SU-DHL-6 (cell line): Measurements from ENCODE around the gene CCDC170.

Experiments used
- H2AFZ ChIP-seq: fragments of 200-600 bp; sonication (generic); 2 replicates; pipeline ENCODE4 v1.6.1; 2014; ENCODE audit warnings: low read depth, mild to moderate bottlenecking, moderate library complexity, mixed read lengths, antibody characterized with exemption, low read length; ENCODE audit not compliant: severe bottlenecking
- H3F3A ChIP-seq: fragments of 200-600 bp; shearing (Covaris generic); 2 replicates; pipeline ENCODE4 v1.6.0; 2016; ENCODE audit warnings: antibody characterized with exemption, mild to moderate bottlenecking; ENCODE audit not compliant: insufficient read depth
- H3K27ac ChIP-seq: fragments of 200-600 bp; sonication (generic); 2 replicates; pipeline ENCODE4 v1.5.1; 2016; ENCODE audit warnings: low read depth, mild to moderate bottlenecking, low read length, moderate library complexity, mixed read lengths
- H3K27me3 ChIP-seq: fragments of 200-600 bp; sonication (generic), shearing (Covaris generic); 2 replicates; pipeline ENCODE4 v1.6.0; 2014; ENCODE audit warnings: mild to moderate bottlenecking, low read length
- H3K36me3 ChIP-seq: fragments of 200-600 bp; sonication (generic); 2 replicates; pipeline ENCODE4 v1.6.1; 2014; ENCODE audit warnings: mild to moderate bottlenecking, low read length, mixed read lengths
- H3K4me2 ChIP-seq: fragments of 300-600, 200-600 bp; shearing (Covaris generic), sonication (generic); 2 replicates; pipeline ENCODE4 v1.6.0; 2014; ENCODE audit warnings: low read length, low read depth, mild to moderate bottlenecking; ENCODE audit not compliant: poor library complexity, severe bottlenecking
- H3K4me3 ChIP-seq: fragments of 200-600 bp; sonication (generic); 2 replicates; pipeline ENCODE4 v1.5.1; 2014; ENCODE audit warnings: antibody characterized with exemption, low read length, mild to moderate bottlenecking, mixed read lengths; ENCODE audit not compliant: insufficient read depth, poor library complexity, severe bottlenecking
- H3K79me2 ChIP-seq: fragments of 200-600 bp; sonication (generic); 2 replicates; pipeline ENCODE4 v1.6.1; 2014; ENCODE audit warnings: mild to moderate bottlenecking, low read length, moderate library complexity; ENCODE audit not compliant: insufficient read depth
- H3K9ac ChIP-seq: fragments of 200-600 bp; sonication (generic); 2 replicates; pipeline ENCODE4 v1.7.0; 2014; ENCODE audit warnings: mild to moderate bottlenecking, low read length
- H3K9me2 ChIP-seq: fragments of 200-600 bp; sonication (generic); replicated peaks from 2 replicates; pipeline ENCODE4 v1.6.1; 2014; ENCODE audit warnings: low read length; ENCODE audit not compliant: insufficient read depth
- H3K9me3 ChIP-seq: fragments of 200-600 bp; sonication (generic); 2 replicates; pipeline ENCODE4 v1.6.1; 2014; ENCODE audit warnings: low read length, mixed read lengths; ENCODE audit not compliant: insufficient read depth
- H4K20me1 ChIP-seq: fragments of 200-600 bp; sonication (generic); 2 replicates; pipeline ENCODE4 v1.6.1; 2014; ENCODE audit warnings: low read depth, mild to moderate bottlenecking, antibody characterized with exemption, low read length, moderate library complexity, mixed read lengths
- EZH2phosphoT487 ChIP-seq: fragments of 200-600 bp; sonication (generic), shearing (Covaris generic); conservative IDR thresholded peaks from 2 replicates; pipeline ENCODE4 v1.6.1; 2018; ENCODE audit warnings: mild to moderate bottlenecking, antibody characterized with exemption, low read length, moderate library complexity, mixed read lengths
- TF ChIP-seq, protein P1 (sequence below): fragments of 200-600 bp; sonication (generic); IDR thresholded peaks from one replicate; pipeline ENCODE4 v1.5.1; 2017; ENCODE audit warnings: antibody characterized with exemption, mild to moderate bottlenecking, low read length, moderate library complexity; ENCODE audit not compliant: insufficient read depth, poor library complexity, severe bottlenecking

Gene CCDC170

DNA sequence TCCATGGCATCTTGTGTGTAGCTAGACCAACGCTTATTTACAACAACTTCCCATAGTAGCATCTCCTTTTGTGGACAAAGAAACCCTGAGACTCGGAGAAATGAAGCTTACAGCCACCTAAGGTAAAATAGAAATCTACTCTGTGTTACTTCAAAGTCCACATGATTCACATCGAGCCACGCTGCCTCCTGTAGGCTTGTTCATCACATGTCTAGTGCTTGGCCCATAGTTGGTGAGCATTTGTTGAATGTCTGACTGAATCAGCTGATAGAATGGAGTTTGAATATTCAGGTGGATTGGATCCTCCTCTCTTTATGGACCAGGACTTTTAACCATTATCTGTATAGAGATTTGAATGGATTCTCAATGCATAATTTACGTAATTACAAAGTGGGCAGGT lies 130.7 kb downstream of the CCDC170 start:
- Histone ChIP-seq H3K9me2 (no peaks in the 10 kb centered on the region), H3K27ac (no peak overlapping the region), H3K9me3 (no peaks in the 10 kb centered on the region), H2AFZ (no peak overlapping the region), H3F3A (no peaks in the 10 kb centered on the region), H3K27me3 (no peaks in the 10 kb centered on the region), H3K4me3 (no peak overlapping the region), H3K9ac (no peak overlapping the region), H4K20me1 (no peaks in the 10 kb centered on the region), H3K4me2 (no peak overlapping the region), H3K79me2 (no peaks in the 10 kb centered on the region), H3K36me3 (no peaks in the 10 kb centered on the region)
- no peak for TF ChIP-seq EZH2phosphoT487

DNA sequence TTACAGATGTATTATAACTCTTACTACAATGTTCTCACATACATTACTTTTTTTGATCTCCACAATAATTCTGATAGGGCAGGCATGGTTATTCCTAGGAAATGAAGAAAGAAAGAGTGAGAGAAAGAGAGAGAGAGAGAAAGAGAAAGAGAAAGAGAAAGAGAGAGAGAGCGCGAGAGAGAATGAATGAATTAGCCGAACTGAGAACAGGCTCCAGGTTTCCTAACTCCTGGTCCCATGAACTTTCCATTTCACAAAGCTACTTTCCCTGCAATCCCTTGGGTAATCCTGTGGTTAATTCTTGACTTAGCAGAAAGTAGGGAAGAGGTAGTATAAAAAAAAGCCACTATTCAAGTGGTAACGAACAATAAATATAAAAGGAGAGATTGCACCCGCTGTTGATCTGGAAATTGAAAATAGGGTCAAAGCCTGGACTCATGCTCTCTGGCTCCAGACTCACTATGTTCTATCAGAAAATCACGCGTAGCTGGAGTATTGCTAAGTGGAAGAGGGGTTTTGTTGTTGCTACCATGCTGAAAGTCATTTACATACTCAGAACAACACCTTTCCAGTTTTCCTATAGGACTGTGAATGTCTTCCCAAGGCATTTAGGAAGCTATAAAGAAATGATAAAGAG lies 131.2 kb downstream of the CCDC170 start:
- no peak overlapping the region for H3K9ac ChIP-seq
- no peak overlapping the region for H3K27ac ChIP-seq
- H2AFZ ChIP-seq = no peak overlapping the region
- H3K36me3 ChIP-seq = no peaks in the 10 kb centered on the region
- no peaks in the 10 kb centered on the region for H4K20me1 ChIP-seq
- no peaks in the 10 kb centered on the region for H3K9me3 ChIP-seq
- TF ChIP-seq, protein P1, sequence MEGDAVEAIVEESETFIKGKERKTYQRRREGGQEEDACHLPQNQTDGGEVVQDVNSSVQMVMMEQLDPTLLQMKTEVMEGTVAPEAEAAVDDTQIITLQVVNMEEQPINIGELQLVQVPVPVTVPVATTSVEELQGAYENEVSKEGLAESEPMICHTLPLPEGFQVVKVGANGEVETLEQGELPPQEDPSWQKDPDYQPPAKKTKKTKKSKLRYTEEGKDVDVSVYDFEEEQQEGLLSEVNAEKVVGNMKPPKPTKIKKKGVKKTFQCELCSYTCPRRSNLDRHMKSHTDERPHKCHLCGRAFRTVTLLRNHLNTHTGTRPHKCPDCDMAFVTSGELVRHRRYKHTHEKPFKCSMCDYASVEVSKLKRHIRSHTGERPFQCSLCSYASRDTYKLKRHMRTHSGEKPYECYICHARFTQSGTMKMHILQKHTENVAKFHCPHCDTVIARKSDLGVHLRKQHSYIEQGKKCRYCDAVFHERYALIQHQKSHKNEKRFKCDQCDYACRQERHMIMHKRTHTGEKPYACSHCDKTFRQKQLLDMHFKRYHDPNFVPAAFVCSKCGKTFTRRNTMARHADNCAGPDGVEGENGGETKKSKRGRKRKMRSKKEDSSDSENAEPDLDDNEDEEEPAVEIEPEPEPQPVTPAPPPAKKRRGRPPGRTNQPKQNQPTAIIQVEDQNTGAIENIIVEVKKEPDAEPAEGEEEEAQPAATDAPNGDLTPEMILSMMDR = no peak
- TF ChIP-seq EZH2phosphoT487 = no peak
- no peak overlapping the region for H3K4me3 ChIP-seq
- no peaks in the 10 kb centered on the region for H3K79me2 ChIP-seq
- no peaks in the 10 kb centered on the region for H3F3A ChIP-seq
- no peak overlapping the region for H3K4me2 ChIP-seq
- no peaks in the 10 kb centered on the region for H3K27me3 ChIP-seq
- no peaks in the 10 kb centered on the region for H3K9me2 ChIP-seq

DNA sequence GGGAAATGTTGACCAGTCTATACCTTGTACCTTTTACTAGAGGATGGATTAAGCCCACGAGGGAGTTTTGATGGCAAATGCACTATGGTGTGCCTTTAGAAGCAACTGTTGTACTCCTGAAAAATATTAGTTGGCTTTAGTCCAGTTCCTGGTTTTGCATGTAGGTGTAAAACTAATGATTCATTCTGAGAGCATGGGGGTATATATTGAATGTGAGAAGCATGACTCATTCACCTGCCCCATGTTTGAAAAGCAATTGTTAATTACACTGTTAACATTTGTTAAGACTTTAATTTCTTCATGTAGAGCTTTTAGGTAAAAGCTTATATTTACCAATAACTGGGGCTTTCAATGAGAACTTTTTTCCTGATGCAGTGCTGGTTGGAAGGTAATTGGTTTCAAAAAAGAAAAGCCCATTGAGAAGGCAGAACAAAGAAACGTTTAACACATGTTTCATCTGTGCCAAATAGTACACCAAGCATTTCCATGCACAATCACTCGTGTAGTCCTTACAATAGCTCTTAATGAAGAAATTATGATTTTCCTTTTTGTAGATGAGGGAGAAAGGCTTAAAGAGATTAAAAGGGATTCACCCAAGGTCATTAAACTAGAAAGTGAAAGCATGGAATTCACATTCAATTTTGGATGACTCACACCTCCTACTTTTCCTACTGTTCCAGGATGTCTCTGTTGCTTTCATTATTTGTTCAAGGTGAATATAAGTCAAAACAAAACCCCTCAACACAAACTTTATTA lies 134.1 kb downstream of the CCDC170 start:
- Histone ChIP-seq H3K27me3 (no peaks in the 10 kb centered on the region), H3K9me3 (no peaks in the 10 kb centered on the region), H3K4me2 (no peak overlapping the region), H3K9me2 (no peaks in the 10 kb centered on the region), H4K20me1 (no peaks in the 10 kb centered on the region), H3K36me3 (no peaks in the 10 kb centered on the region), H3K4me3 (no peak overlapping the region), H2AFZ (no peak overlapping the region), H3F3A (no peaks in the 10 kb centered on the region), H3K9ac (no peak overlapping the region), H3K79me2 (no peaks in the 10 kb centered on the region), H3K27ac (no peak overlapping the region)
- no peak for TF ChIP-seq EZH2phosphoT487
- TF ChIP-seq, protein P1 = no peak

DNA sequence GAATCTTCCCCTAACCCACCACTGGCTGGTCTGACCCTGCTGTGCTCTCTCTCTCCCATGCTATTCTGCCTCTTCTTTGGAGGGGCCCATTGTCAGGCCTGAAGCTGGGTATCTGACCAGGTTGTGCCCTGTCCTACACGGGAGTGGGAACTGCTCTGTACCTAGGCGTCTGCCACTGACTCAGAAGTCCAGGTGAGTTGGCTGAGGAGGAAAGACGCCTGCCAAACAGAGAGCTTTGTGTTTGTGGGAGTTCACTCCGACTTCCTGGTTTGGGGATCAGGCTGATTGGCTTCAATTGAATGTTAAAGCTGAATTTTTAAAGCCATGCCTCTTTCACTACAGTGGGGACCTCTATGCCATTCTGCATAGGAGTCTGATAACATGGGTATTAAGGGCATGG lies 136.0 kb downstream of the CCDC170 start:
- Histone ChIP-seq H3K9me2 (no peaks in the 10 kb centered on the region), H3K27ac (no peak overlapping the region), H3K36me3 (no peaks in the 10 kb centered on the region), H3K9ac (no peak overlapping the region), H3K9me3 (no peaks in the 10 kb centered on the region), H3K27me3 (no peaks in the 10 kb centered on the region), H3K4me2 (no peak overlapping the region), H3K79me2 (no peaks in the 10 kb centered on the region), H3F3A (no peaks in the 10 kb centered on the region), H4K20me1 (no peaks in the 10 kb centered on the region), H3K4me3 (no peak overlapping the region), H2AFZ (no peak overlapping the region)
- TF ChIP-seq EZH2phosphoT487 = no peak
- TF ChIP-seq, protein P1 = no peak
